HG03342 (cell line): ENCODE measurements around the gene KCNK13.
A peak's percentile ranks its signal among the peaks of the same experiment; 100 is the strongest.
"Not testable (repeated sequence)": the region's sequence is repeated elsewhere in the genome, so short reads cannot be mapped to it uniquely, and the experiment has no call there.

Experiments used
- ATAC-seq: cut with Tn5 transposase; IDR thresholded peaks from one replicate; pipeline ENCODE4 v1.9.1; 2021; ENCODE audit warnings: mild to moderate bottlenecking, moderate library complexity; ENCODE audit not compliant: unreplicated experiment

KCNK13 gene

GRCh38 chr14:90060312-90060964, 1.4 kb upstream of the KCNK13 start:
- peak; percentile 60 for ATAC-seq

- ATAC-seq = no peak
Measured at GRCh38 chr14:90060965-90061684, 669 bp upstream of the KCNK13 start.

- no peak for ATAC-seq
Measured at GRCh38 chr14:90062127-90062794, 467 bp downstream of the KCNK13 start.

DNA sequence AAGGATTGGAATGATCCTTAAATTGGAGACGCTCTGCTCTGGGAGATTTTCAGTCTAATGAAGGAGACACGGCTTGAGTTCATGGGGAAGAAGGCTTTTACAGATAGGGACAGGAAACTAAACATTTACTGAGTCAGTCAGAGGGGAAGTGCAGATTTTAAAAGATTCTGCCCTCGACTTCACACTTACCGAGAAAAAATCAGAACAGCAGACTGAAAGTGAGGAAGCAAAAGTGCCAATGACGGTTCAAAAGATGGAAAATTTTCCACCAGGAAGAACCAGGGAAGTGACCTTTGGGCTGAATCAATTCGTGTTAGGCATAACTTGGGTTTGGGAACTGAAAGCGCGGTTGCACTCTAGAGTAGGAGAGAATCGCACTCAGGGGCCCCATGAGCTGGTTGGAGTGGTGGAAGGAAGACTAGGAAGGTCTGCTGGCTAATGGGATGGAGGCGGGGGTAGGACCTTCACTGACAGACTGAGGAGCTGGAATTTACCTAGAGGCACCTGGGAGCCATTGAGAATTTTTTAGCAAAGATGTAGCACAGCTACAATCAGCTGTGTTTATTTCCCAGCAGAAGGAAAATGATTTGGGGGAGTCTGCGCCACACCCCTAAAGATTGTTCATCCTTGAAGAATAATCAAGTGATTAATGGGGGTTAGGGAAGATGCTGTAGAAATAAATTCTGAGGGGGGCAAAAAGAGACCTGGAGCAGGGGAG, 1.2 kb downstream of the KCNK13 start:
- no peak for ATAC-seq

GRCh38 chr14:90072350-90072749, 10.6 kb downstream of the KCNK13 start:
- no peak for ATAC-seq

- ATAC-seq = no peak
Measured at GRCh38 chr14:90079576-90079975, 17.8 kb downstream of the KCNK13 start.

GRCh38 chr14:90087433-90087832, 25.6 kb downstream of the KCNK13 start:
- ATAC-seq = peak; percentile 65

GRCh38 chr14:90088176-90088575, 26.4 kb downstream of the KCNK13 start:
- ATAC-seq = no peak

DNA sequence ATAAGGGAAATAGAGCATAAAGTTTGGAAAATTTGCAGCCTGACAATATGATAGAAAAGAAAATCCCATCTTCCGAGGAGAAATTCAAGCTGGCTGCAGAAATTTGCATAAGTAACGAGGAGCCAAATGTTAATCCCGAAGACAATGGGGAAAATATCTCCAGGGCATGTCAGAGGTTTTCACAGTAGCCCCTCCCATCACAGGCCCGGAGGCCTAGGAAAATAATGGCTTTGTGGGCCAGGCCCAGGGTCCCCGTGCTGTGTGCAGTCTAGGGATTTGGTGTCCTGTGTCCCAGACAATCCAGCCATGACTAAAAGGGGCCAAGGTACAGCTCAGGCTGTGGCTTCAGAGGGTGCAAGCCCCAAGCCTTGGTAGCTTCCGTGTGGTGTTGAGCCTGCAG, 27.7 kb downstream of the KCNK13 start:
- ATAC-seq = not testable (repeated sequence)

DNA sequence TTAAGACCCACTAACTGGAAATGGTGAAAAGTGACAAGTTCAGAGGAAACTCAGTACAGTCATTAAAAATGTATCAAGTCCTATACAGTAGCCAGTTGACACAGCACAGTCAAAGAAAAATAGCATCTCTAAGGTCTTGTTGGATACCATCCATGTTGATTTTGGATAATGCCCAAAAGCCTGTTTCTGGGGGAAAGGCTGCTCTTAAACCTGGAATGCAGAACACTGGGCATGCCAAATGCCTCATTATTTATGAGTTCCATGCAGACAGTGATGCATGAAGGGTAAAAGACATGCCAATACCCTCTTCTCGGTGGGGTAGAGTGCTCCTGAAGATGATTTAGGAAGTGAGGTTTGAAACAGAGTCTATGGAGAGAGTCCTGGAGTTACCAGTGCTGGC, 29.6 kb downstream of the KCNK13 start:
- ATAC-seq = no peak

GRCh38 chr14:90093942-90094595, 32.3 kb downstream of the KCNK13 start:
- ATAC-seq = no peak

GRCh38 chr14:90095096-90095495, 33.3 kb downstream of the KCNK13 start:
- no peak for ATAC-seq

- ATAC-seq = no peak
Measured at GRCh38 chr14:90096566-90096965, 34.8 kb downstream of the KCNK13 start.

- no peak for ATAC-seq
Measured at GRCh38 chr14:90103808-90104207, 42.0 kb downstream of the KCNK13 start.

DNA sequence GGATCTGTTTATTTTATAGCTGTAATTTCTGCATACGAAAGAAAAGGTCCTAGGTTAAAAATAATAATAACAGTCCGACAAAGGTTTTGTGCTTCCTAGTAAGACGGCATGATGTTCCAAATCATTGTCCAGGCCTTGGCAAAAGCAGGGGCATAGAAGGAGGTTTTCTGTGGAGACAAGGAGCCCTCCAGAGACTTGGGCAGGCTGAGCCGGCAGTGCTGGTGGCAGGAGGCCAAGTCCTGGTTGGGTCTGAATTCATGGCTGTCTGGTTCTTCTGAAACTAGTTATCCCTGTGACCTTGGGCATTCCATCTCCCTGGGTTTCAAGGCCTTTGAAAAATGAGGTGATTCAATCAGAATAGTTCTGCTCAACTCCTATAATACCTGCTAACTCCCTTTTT, 44.0 kb downstream of the KCNK13 start:
- ATAC-seq = no peak

- no peak for ATAC-seq
Measured at GRCh38 chr14:90107789-90108188, 46.0 kb downstream of the KCNK13 start.

- ATAC-seq = no peak
Measured at GRCh38 chr14:90109858-90110257, 48.1 kb downstream of the KCNK13 start.

GRCh38 chr14:90111895-90112534, 50.2 kb downstream of the KCNK13 start:
- no peak for ATAC-seq

DNA sequence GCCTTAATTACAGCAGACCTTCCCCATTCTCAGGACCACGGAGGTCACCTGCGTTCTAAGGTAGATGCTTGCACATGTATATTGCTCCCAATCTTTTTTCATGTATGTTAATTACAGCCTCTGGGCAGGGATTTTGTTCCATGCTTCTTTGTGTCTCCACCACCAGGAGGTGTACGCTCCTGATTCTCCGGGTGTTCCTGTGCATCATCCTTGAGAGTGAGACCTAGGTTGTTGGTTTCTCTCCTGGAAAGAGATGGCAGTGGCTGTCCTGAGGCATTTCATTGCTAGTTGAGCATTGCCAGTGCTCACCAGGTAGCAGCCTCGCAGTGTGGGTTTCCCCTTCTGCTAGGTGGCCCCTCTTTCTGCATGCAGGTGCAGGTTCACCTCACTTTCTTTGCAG, 52.8 kb downstream of the KCNK13 start:
- ATAC-seq = no peak

GRCh38 chr14:90115780-90116179, 54.0 kb downstream of the KCNK13 start:
- no peak for ATAC-seq
